HepG2 (cell line): ENCODE results near the gene NUP93. TPM values are rescaled to one million over a fixed set of nuclear protein-coding genes. Genes with fewer than 3 reads are reported as not detected.
A peak's percentile ranks its signal among the peaks of the same experiment; 100 is the strongest.

Source experiments
- ARNTL ChIP-seq: sonication (generic); formaldehyde crosslinking; IDR thresholded peaks from 2 replicates; pipeline ENCODE4 v1.4.0; 2020; ENCODE audit warnings: mild to moderate bottlenecking, missing genetic modification reagents
- DMAP1 ChIP-seq: IDR thresholded peaks from 2 replicates; pipeline ENCODE4 v1.6.1; 2016
- EEA1 ChIP-seq: sonication (generic); formaldehyde crosslinking; IDR thresholded peaks from 2 replicates; pipeline ENCODE4 v1.5.1; 2020; ENCODE audit warnings: mild to moderate bottlenecking, missing genetic modification reagents, borderline replicate concordance
- ELF3 ChIP-seq: IDR thresholded peaks from 2 replicates; pipeline ENCODE4 v1.6.1; 2016; ENCODE audit warnings: missing genetic modification reagents, missing compliant biosample characterization
- FOXJ3 ChIP-seq: sonication (generic); formaldehyde crosslinking; IDR thresholded peaks from 2 replicates; pipeline ENCODE4 v1.4.0; 2020; ENCODE audit warnings: missing genetic modification reagents, mild to moderate bottlenecking, borderline replicate concordance
- FOXK1 ChIP-seq: sonication (generic); formaldehyde crosslinking; IDR thresholded peaks from 2 replicates; pipeline ENCODE4 v1.4.0; 2020; ENCODE audit warnings: low read depth, missing genetic modification reagents, borderline replicate concordance
- GABPA ChIP-seq, 2 experiments: IDR thresholded peaks; 2 replicates each; pipeline ENCODE4 v1.6.1; 2011 to 2016; ENCODE audit warnings: low read depth in 2 of 2, low read length in 1 of 2, missing biosample characterization in 1 of 2, missing genetic modification characterization in 1 of 2
- HNRNPUL1 ChIP-seq: fragments of 200-400 bp; formaldehyde crosslinking; IDR thresholded peaks from 2 replicates; pipeline ENCODE4 v1.6.1; 2017; ENCODE audit warnings: low read depth, mild to moderate bottlenecking, low read length, moderate library complexity
- KLF6 ChIP-seq: IDR thresholded peaks from 2 replicates; pipeline ENCODE4 v1.8.0; 2016; ENCODE audit warnings: missing biosample characterization, missing genetic modification reagents
- MEIS2 ChIP-seq: sonication (generic); formaldehyde crosslinking; IDR thresholded peaks from 2 replicates; pipeline ENCODE4 v1.9.0; 2021; ENCODE audit warnings: mild to moderate bottlenecking, missing genetic modification reagents
- MTF1 ChIP-seq: sonication (generic); formaldehyde crosslinking; IDR thresholded peaks from 2 replicates; pipeline ENCODE4 v1.5.0; 2020; ENCODE audit warnings: missing genetic modification reagents
- NFE2L1 ChIP-seq: sonication (generic); formaldehyde crosslinking; IDR thresholded peaks from 2 replicates; pipeline ENCODE4 v1.4.0; 2020; ENCODE audit warnings: missing genetic modification reagents, mild to moderate bottlenecking, borderline replicate concordance
- NR1H2 ChIP-seq: sonication (generic); formaldehyde crosslinking; IDR thresholded peaks from 2 replicates; pipeline ENCODE4 v1.8.1; 2022; ENCODE audit warnings: low read depth, missing genetic modification reagents, borderline replicate concordance
- POGZ ChIP-seq: sonication (generic); formaldehyde crosslinking; IDR thresholded peaks from 2 replicates; pipeline ENCODE4 v1.4.0; 2020; ENCODE audit warnings: mild to moderate bottlenecking, missing genetic modification reagents
- SALL2 ChIP-seq: sonication (generic); formaldehyde crosslinking; IDR thresholded peaks from 2 replicates; pipeline ENCODE4 v1.8.1; 2023; ENCODE audit warnings: mild to moderate bottlenecking, missing genetic modification reagents, inconsistent platforms
- SMARCE1 ChIP-seq: fragments of 450-650 bp; IDR thresholded peaks from 2 replicates; pipeline ENCODE4 v1.6.1; 2017; ENCODE audit warnings: borderline replicate concordance
- ZFP90 ChIP-seq: sonication (generic); formaldehyde crosslinking; IDR thresholded peaks from 2 replicates; pipeline ENCODE4 v1.8.0; 2022; ENCODE audit warnings: missing genetic modification reagents, mild to moderate bottlenecking, inconsistent platforms, borderline replicate concordance
- ZNF512B ChIP-seq: sonication (generic); formaldehyde crosslinking; IDR thresholded peaks from 2 replicates; pipeline ENCODE4 v1.5.1; 2020; ENCODE audit warnings: missing genetic modification reagents, mild to moderate bottlenecking, borderline replicate concordance
- ZNF550 ChIP-seq: sonication (generic); formaldehyde crosslinking; IDR thresholded peaks from 2 replicates; pipeline ENCODE4 v1.4.0; 2020; ENCODE audit warnings: mild to moderate bottlenecking, missing genetic modification reagents, borderline replicate concordance
- ZNF570 ChIP-seq: sonication (generic); formaldehyde crosslinking; IDR thresholded peaks from 2 replicates; pipeline ENCODE4 v1.4.0; 2020; ENCODE audit warnings: mild to moderate bottlenecking, missing genetic modification reagents, borderline replicate concordance
- ZNF724P ChIP-seq: sonication (generic); formaldehyde crosslinking; IDR thresholded peaks from 2 replicates; pipeline ENCODE4 v1.8.0; 2022; ENCODE audit warnings: missing genetic modification reagents, borderline replicate concordance
- ZNF749 ChIP-seq: sonication (generic); formaldehyde crosslinking; IDR thresholded peaks from 2 replicates; pipeline ENCODE4 v1.8.0; 2022; ENCODE audit warnings: mild to moderate bottlenecking, missing genetic modification reagents, moderate library complexity, borderline replicate concordance
- polyA plus RNA-seq, 8 experiments: library from polyadenylated mRNA; depleted of rRNA in 3 of 8; stranded (reverse) in 7 of 8; unstranded in 1 of 8; fragments of >200 nt; fragmentation: Illumina TruSeq in 4 of 8; extraction: Trizol in 4 of 8; gene quantifications; 2 replicates each; pipeline versions ENCODE4 v1.2.1 to v1.2.3, GENCODE V29; 2011 to 2016; ENCODE audit warnings: low read depth in 4 of 8, missing spikeins in 1 of 8, mixed read lengths in 1 of 8; ENCODE audit not compliant: insufficient read depth in 1 of 8
- total RNA-seq, 5 experiments: library from RNA; depleted of rRNA; stranded (reverse); fragments of >200 nt; fragmentation: Illumina TruSeq; extraction: Trizol; gene quantifications; 2 replicates each; pipeline ENCODE4 v1.2.3, GENCODE V29; 2016; ENCODE audit warnings: low read depth in 1 of 5

NUP93 gene
- total and polyA plus RNA-seq, 2 of the 13 experiments (the other 11 are each of a cell fraction or from before 2014, with no cell fraction given): 58.5 to 140 TPM

- TF ChIP-seq ZNF512B (CRISPR knock-in tag) (0 out of 2 replicates have a peak, but pooled peaks have one; percentile 10), FOXJ3 (CRISPR knock-in tag) (peak; percentile 47; the same call in 1 of the 2 replicates), SALL2 (peak; percentile 80), ELF3 (peak; percentile 46; the same call in 1 of the 2 replicates), DMAP1 (CRISPR knock-in tag) (peak; percentile 90), KLF6 (CRISPR knock-in tag) (no peak), GABPA (IDR thresholded peaks at IDR 0.05; ENCODE audit: low read depth, low read length) (no peak), GABPA (CRISPR knock-in tag; IDR thresholded peaks at IDR 0.05; ENCODE audit: low read depth) (no peak), ARNTL (peak; percentile 26; the same call in 1 of the 2 replicates), ZNF749 (peak; percentile 73), MTF1 (CRISPR knock-in tag) (peak; percentile 75; the same call in 1 of the 2 replicates), NR1H2 (CRISPR knock-in tag) (0 out of 2 replicates have a peak, but pooled peaks have one; percentile 74), HNRNPUL1 (0 out of 2 replicates have a peak, but pooled peaks have one; percentile 35), ZNF724P (CRISPR knock-in tag) (peak; percentile 62; the same call in 1 of the 2 replicates), ZNF570 (no peak), ZNF550 (CRISPR knock-in tag) (0 out of 2 replicates have a peak, but pooled peaks have one; percentile 73), EEA1 (CRISPR knock-in tag) (0 out of 2 replicates have a peak, but pooled peaks have one; percentile 84), NFE2L1 (0 out of 2 replicates have a peak, but pooled peaks have one; percentile 57), POGZ (CRISPR knock-in tag) (peak; percentile 80), FOXK1 (peak; percentile 81), ZFP90 (CRISPR knock-in tag) (peak; percentile 87; the same call in 1 of the 2 replicates), MEIS2 (CRISPR knock-in tag) (peak; percentile 85; the same call in 1 of the 2 replicates), SMARCE1 (no peak)
Observed at GRCh38 chr16:56729735-56730662, at the start of gene NUP93 (continued).
